ENCODE data around the gene SYNDIG1L.
"Not testable (repeated sequence)": the region's sequence is repeated elsewhere in the genome, so short reads cannot be mapped to it uniquely, and the experiment has no call there.

The SYNDIG1L gene

GRCh38 chr14:74456684-74457564 is 30.9 kb upstream of the SYNDIG1L start:
- TF ChIP-seq CTCF (IDR thresholded peaks at IDR 0.05; ENCODE audit: low read length, missing control alignments), result no peak
- no peak overlapping the region for H3K4me3 ChIP-seq (replicated peaks; ENCODE audit: low read depth, low read length)
- no peak for DNase-seq (ENCODE audit: low read depth)

- not testable (repeated sequence) for H3K4me3 ChIP-seq (replicated peaks; ENCODE audit: low read depth, low read length); DNase-seq (ENCODE audit: low read depth)
These were observed 28.4 kb upstream of the SYNDIG1L start for GRCh38 chr14:74454397-74454796.

GRCh38 chr14:74444866-74445265 is 18.9 kb upstream of the SYNDIG1L start:
- no peak for DNase-seq (ENCODE audit: low read depth)
- no peak overlapping the region for H3K4me3 ChIP-seq (replicated peaks; ENCODE audit: low read depth, low read length)
- TF ChIP-seq CTCF (IDR thresholded peaks at IDR 0.05; ENCODE audit: low read length, missing control alignments), result no peak

GRCh38 chr14:74442757-74443156 is 16.7 kb upstream of the SYNDIG1L start:
- no peak overlapping the region for H3K4me3 ChIP-seq (replicated peaks; ENCODE audit: low read depth, low read length)
- TF ChIP-seq CTCF (IDR thresholded peaks at IDR 0.05; ENCODE audit: low read length, missing control alignments), result no peak
- no peak for DNase-seq (ENCODE audit: low read depth)

- TF ChIP-seq CTCF (IDR thresholded peaks at IDR 0.05; ENCODE audit: low read length, missing control alignments), result no peak
- DNase-seq (ENCODE audit: low read depth), result no peak
- no peak overlapping the region for H3K4me3 ChIP-seq (replicated peaks; ENCODE audit: low read depth, low read length)
These were observed 15.1 kb upstream of the SYNDIG1L start for GRCh38 chr14:74441113-74441512.

- TF ChIP-seq CTCF (IDR thresholded peaks at IDR 0.05; ENCODE audit: low read length, missing control alignments), result no peak
- no peak overlapping the region for H3K4me3 ChIP-seq (replicated peaks; ENCODE audit: low read depth, low read length)
- DNase-seq (ENCODE audit: low read depth), result peak; percentile 5
These were observed 12.4 kb upstream of the SYNDIG1L start for GRCh38 chr14:74438351-74438915.

- H3K4me3 ChIP-seq (replicated peaks; ENCODE audit: low read depth, low read length), result no peak overlapping the region
- peak; percentile 19 for DNase-seq (ENCODE audit: low read depth)
- TF ChIP-seq CTCF (IDR thresholded peaks at IDR 0.05; ENCODE audit: low read length, missing control alignments), result no peak
These were observed 11.6 kb upstream of the SYNDIG1L start for GRCh38 chr14:74437496-74438053.
